Measurements from ENCODE around the gene MPC1. TPM values are rescaled to one million over a fixed set of nuclear protein-coding genes. Genes with fewer than 3 reads are reported as not detected.
"Not testable (repeated sequence)": the region's sequence is repeated elsewhere in the genome, so short reads cannot be mapped to it uniquely, and the experiment has no call there.

MPC1 gene
- total RNA-seq, 2 donors from 2014 or later: 93.7 to 144 TPM

DNA sequence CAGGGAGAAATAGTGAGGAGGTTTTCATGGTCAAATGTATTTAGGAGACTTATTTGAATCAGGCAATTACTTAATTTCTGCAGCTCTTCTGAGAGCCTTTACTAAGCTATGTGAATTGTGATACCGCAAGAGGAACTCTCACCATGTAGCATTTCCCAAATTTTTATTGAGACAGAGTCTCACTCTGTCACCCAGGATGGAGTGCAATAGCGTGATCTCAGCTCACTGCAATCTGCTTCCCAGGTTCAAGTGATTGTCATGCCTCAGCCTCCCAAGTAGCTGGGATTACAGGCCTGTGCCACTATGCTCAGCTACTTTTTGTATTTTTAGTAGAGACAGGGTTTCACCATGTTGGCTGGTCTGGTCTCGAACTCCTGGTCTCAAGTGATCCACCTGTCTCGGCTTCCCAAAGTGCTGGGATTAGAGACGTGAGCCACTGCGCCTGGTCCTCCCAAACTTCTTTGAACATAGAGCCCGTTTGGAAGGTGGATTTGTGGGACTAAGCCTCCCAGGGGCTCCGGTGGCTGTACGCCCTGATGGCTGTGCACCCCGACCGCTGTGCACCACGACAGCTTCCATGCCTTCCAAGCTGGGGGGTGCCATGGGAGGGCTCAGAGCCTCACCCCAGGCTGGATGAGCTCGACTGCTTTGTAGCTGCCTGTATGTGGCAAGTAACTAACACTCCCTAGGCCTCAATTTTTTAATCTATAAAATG lies 5.7 kb upstream of the MPC1 start:
- H3K4me3 ChIP-seq: no peak overlapping the region
- no peak overlapping the region for H3K9ac ChIP-seq (ENCODE audit: low read depth in 2 of 2, low read length in 2 of 2)
- peaks cover 3% of the 10 kb centered on the region for H3K4me1 ChIP-seq
- no peaks in the 10 kb centered on the region for H3K27me3 ChIP-seq
- H3K27ac ChIP-seq: no peak overlapping the region
- intact Hi-C loops (cut with DNase I): no loop called here
- DNase-seq: no peak
- no peak for TF ChIP-seq CTCF (IDR thresholded peaks at IDR 0.05)
- H3K36me3 ChIP-seq: no peaks in the 10 kb centered on the region
- no peaks in the 10 kb centered on the region for H3K9me3 ChIP-seq

DNA sequence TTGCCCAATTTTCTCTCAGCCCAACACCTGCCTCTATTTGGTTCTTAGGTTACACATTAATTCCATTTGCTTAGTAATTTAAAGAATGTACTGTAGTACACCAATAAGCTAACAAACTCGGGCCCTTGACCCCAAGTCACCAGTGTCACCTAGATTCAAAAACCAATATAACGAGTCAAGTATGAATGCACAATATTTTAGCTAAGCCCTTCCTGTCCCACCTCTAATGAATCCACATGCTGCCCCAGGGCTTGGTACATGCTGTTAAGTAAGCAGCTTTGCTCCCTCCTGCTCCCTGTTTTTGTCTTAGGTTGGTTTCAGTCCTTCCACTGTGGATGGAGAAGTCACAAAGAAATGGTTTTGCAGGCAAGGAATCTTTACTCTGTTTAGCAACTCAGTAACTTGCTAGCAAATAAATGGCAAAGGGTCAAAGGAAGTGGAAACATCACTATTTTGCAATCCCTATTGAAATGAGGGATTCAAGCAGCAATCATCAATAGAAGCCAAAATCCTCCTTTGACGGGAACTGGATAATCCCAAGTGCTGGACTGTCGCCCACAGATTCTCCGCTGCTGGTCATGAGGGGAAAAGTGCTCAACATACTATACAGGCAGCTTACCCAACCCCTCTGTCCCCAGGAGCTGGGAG lies 5.0 kb upstream of the MPC1 start:
- no peak overlapping the region for H3K9ac ChIP-seq (ENCODE audit: low read depth in 2 of 2, low read length in 2 of 2)
- no peaks in the 10 kb centered on the region for H3K9me3 ChIP-seq
- no peak overlapping the region for H3K4me3 ChIP-seq
- intact Hi-C loops (cut with DNase I): no loop called here
- H3K27me3 ChIP-seq: no peaks in the 10 kb centered on the region
- H3K27ac ChIP-seq: no peak overlapping the region
- TF ChIP-seq CTCF (IDR thresholded peaks at IDR 0.05): no peak
- peaks cover 3% of the 10 kb centered on the region for H3K4me1 ChIP-seq
- DNase-seq: no peak
- H3K36me3 ChIP-seq: no peaks in the 10 kb centered on the region

DNA sequence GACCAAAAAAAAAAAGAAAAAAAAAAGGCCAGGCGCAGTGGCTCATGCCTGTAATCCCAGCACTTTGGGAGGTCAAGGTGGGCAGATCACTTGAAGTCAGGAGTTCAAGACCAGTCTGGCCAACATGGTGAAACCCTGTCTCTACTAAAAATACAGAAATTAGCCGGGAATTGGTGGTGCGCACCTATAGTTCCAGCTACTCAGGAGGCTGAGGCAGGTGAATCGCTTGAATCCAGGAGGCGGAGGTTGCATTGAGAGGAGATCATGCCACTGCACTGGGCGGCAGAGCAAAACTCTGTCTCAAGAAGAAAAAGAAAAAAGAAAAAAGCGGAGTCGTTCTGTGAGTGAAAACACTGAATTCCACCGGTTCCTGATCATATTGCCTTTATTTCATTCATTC lies 4.4 kb upstream of the MPC1 start:
- H3K27me3 ChIP-seq; H3K9me3 ChIP-seq; H3K36me3 ChIP-seq; intact Hi-C loops (cut with DNase I); H3K27ac ChIP-seq; H3K4me3 ChIP-seq; DNase-seq; H3K4me1 ChIP-seq; H3K9ac ChIP-seq (ENCODE audit: low read depth in 2 of 2, low read length in 2 of 2): not testable (repeated sequence)

DNA sequence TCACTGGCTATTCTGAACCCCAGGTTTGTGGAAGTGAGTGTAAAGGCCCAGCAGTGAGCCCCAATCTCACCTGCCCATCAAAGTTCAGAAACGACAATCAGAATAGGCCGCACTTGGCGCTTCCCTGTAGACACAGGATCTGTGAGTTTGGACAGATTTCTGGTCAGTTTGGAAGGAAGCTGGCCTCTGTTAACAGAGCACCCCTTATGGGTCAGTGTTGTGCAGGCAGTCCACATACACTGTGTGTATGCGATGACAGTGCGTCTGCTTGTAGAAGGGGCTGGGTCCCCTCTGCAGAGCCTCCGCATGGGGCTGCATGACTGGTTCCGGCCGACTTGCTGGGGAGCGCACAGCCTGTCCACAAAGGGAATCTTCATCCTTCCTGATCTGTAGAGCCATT lies 3.4 kb upstream of the MPC1 start:
- TF ChIP-seq CTCF (IDR thresholded peaks at IDR 0.05): no peak
- Histone ChIP-seq H3K4me1 (peaks cover 3% of the 10 kb centered on the region), H3K9ac (ENCODE audit: low read depth in 2 of 2, low read length in 2 of 2) (no peak overlapping the region), H3K4me3 (no peak overlapping the region), H3K36me3 (no peaks in the 10 kb centered on the region), H3K9me3 (no peaks in the 10 kb centered on the region), H3K27me3 (no peaks in the 10 kb centered on the region), H3K27ac (no peak overlapping the region)
- intact Hi-C loops (cut with DNase I): no loop called here
- DNase-seq: no peak

DNA sequence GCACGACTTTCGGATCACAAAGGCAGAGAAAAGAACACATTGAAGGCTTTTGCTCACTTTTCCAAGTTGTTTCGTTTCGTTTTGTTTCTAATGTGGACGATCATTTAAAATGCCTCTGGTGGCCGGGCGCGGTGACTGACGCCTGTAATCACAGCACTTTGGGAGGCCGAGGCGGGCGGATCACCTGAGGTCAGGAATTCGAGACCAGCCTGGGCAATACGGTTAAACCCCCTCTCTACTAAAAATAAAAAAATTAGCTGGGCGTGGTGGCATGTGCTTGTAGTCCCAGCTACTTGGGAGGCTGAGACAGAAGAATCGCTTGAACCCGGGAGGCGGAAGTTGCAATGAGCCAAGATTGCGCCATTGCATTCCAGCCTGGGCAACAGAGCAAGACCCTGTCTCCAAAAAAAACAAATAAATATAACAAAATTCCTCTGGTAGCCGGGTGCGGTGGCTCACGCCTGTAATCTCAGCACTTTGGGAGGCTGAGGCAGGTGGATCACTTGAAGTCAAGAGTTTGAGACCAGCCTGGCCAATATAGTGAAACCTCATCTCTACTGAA lies 1.1 kb upstream of the MPC1 start:
- Histone ChIP-seq H3K4me3 (peak overlapping the region; percentile 95), H3K27ac (peak overlapping the region; percentile 98), H3K9ac (ENCODE audit: low read depth in 2 of 2, low read length in 2 of 2) (peak overlapping the region; percentile 78 to 100)
- H3K27me3 ChIP-seq; H3K9me3 ChIP-seq; intact Hi-C loops (cut with DNase I); H3K4me1 ChIP-seq; H3K36me3 ChIP-seq: not testable (repeated sequence)
- peak; percentile 50 for DNase-seq
- TF ChIP-seq CTCF (IDR thresholded peaks at IDR 0.05): peak; percentile 33

DNA sequence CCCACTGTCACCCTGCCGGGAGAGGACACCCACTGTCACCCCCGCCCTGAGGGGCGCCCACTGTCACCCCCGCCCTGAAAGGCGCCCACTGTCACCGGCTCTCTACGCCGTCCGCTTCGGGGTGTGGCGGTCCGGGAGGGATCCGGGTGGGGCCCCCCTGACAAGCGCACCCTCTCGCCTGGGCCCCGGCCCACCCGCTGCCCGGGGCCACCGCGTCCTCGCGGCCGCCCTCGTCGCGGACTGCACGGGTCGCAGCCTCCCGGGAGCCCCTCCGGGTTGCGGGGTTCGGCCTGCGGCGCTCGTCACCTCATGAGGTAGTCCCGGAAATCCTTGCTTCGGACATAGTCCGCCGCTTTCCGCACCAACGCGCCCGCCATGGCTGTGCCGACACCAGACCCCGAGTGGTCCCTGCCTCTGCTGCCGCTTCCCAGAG lies 224 bp downstream of the MPC1 start:
- H3K9ac ChIP-seq (ENCODE audit: low read depth in 2 of 2, low read length in 2 of 2): peak overlapping the region; percentile 98 to 100
- no peak for TF ChIP-seq CTCF (IDR thresholded peaks at IDR 0.05)
- H3K27ac ChIP-seq: peak overlapping the region; percentile 98
- H3K9me3 ChIP-seq: no peaks in the 10 kb centered on the region
- peaks cover 3% of the 10 kb centered on the region for H3K4me1 ChIP-seq
- intact Hi-C loops (cut with DNase I): no loop called here
- H3K36me3 ChIP-seq: no peaks in the 10 kb centered on the region
- no peaks in the 10 kb centered on the region for H3K27me3 ChIP-seq
- DNase-seq: peak; percentile 39
- peak overlapping the region; percentile 95 for H3K4me3 ChIP-seq

All from colonic mucosa (tissue), 4 donors.